ENCODE results near the gene SDK1. TPM values are rescaled to one million over a fixed set of nuclear protein-coding genes. Genes with fewer than 3 reads are reported as not detected.

The SDK1 gene
- polyA plus RNA-seq, 2 of the 4 experiments (the other 2 are of a cell fraction), result 0.12 to 0.28 TPM

GRCh38 chr7:4009211-4010060 is 708.4 kb downstream of the SDK1 start (continued):
- TF ChIP-seq CHD2 (IDR thresholded peaks at IDR 0.05; ENCODE audit: low read length, partially characterized antibody) (no peak), RFX5 (IDR thresholded peaks at IDR 0.05) (no peak), HOXA7 (CRISPR knock-in tag; IDR thresholded peaks at IDR 0.05) (no peak), HES2 (IDR thresholded peaks at IDR 0.05) (no peak), USF2 (IDR thresholded peaks at IDR 0.05) (no peak), NFE2L2 (conservative IDR thresholded peaks at IDR 0.05; ENCODE audit: low read length) (no peak), JUN (IDR thresholded peaks at IDR 0.05) (no peak)

GRCh38 chr7:4010061-4010605 is 709.1 kb downstream of the SDK1 start:
- H3K4me2 ChIP-seq, result no peak overlapping the region
- CTCF ChIA-PET, result interaction anchor here (2.1 kb wide), 1 partner anchor 9 kb away, joined by 4 read pairs; no protein-coding TSS in a partner anchor
- POLR2A ChIA-PET, result no interaction called here
- DNase-seq (ENCODE audit: low read depth in 1 of 2, low spot score in 1 of 2) (no peak), ATAC-seq (no peak), FAIRE-seq (no peak)
- no peak for TF ChIP-seq CTCF (IDR thresholded peaks at IDR 0.05)
- TF ChIP-seq HOXA7 (CRISPR knock-in tag; IDR thresholded peaks at IDR 0.05), result no peak
- no peak for TF ChIP-seq NR3C1 (IDR thresholded peaks at IDR 0.05)
- TF ChIP-seq ZFP36 (IDR thresholded peaks at IDR 0.05; ENCODE audit: borderline replicate concordance, partially characterized antibody), result no peak
- TF ChIP-seq SMC3 (IDR thresholded peaks at IDR 0.05), result no peak
- TF ChIP-seq EHF (CRISPR knock-in tag; IDR thresholded peaks at IDR 0.05), result no peak
- TF ChIP-seq MAZ (IDR thresholded peaks at IDR 0.05; ENCODE audit: borderline replicate concordance, low read depth, low read length), result no peak
- H3K9me3 ChIP-seq, result no peaks in the 10 kb centered on the region
- H3K4me1 ChIP-seq, result no peaks in the 10 kb centered on the region
- H3K27ac ChIP-seq, result no peak overlapping the region
- 49% methylated on average over 13 of the region's 13 CpGs for WGBS (ENCODE audit: missing lambda C conversion rate)
- no peak overlapping the region for H3K4me3 ChIP-seq

- TF ChIP-seq ATOH8 (CRISPR knock-in tag; IDR thresholded peaks at IDR 0.05; ENCODE audit: low read depth) (no peak), HDAC2 (IDR thresholded peaks at IDR 0.05) (no peak), CHD2 (IDR thresholded peaks at IDR 0.05; ENCODE audit: low read length, partially characterized antibody) (no peak), CEBPB (IDR thresholded peaks at IDR 0.05) (no peak), MYC (IDR thresholded peaks at IDR 0.05; ENCODE audit: borderline replicate concordance, low read length) (no peak), CBX8 (IDR thresholded peaks at IDR 0.05) (no peak), BHLHE40 (IDR thresholded peaks at IDR 0.05; ENCODE audit: low read depth, low read length) (no peak), JUN (IDR thresholded peaks at IDR 0.05) (no peak), ZSCAN20 (CRISPR knock-in tag; IDR thresholded peaks at IDR 0.05) (no peak), RARB (CRISPR knock-in tag; IDR thresholded peaks at IDR 0.05) (no peak), HMGXB4 (CRISPR knock-in tag; IDR thresholded peaks at IDR 0.05; ENCODE audit: borderline replicate concordance) (no peak), TP53 (CRISPR knock-in tag; IDR thresholded peaks at IDR 0.05) (no peak)
- Histone ChIP-seq H3K4me1 (no peaks in the 10 kb centered on the region), H3K27ac (no peak overlapping the region), H3K9me3 (no peaks in the 10 kb centered on the region), H3K4me2 (no peak overlapping the region), H3K4me3 (no peak overlapping the region)
- DNase-seq (ENCODE audit: low read depth in 1 of 2, low spot score in 1 of 2) (no peak), FAIRE-seq (no peak), ATAC-seq (no peak)
- ChIA-PET CTCF (interaction anchor here (0.6 to 2.1 kb wide), 2 partner anchors 8 to 10 kb away, joined by 3 to 4 read pairs; no protein-coding TSS in a partner anchor), POLR2A (no interaction called here)
- WGBS (ENCODE audit: missing lambda C conversion rate), result 69% methylated on average over 30 of the region's 30 CpGs
Observed at GRCh38 chr7:4010923-4011656, 710.0 kb downstream of the SDK1 start.

Measured in A549 (cell line).